ENCODE data around the gene ADORA2A. TPM values are rescaled to one million over a fixed set of nuclear protein-coding genes. Genes with fewer than 3 reads are reported as not detected.

ADORA2A gene
- total RNA-seq, 1 experiment from 2014 or later, result 7.6 TPM

DNA sequence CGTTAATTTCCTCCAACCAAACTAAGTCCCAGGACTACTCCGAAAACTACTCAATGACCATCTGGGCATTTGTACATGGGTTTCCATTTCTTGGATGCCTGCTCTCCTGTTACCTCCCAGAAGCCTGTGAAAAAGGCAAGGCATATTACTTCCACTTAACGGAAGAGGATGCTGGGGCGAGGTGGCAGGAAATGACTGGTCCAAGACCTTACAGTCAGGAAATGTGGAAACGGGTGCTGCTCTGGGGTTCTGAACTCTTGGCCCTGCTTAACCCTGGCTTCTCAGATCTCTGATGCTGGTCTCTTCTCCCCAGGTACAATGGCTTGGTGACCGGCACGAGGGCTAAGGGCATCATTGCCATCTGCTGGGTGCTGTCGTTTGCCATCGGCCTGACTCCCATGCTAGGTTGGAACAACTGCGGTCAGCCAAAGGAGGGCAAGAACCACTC, 12.9 kb downstream of the ADORA2A start:
- CTCF ChIA-PET, result no interaction called here
- no peak overlapping the region for H3K4me3 Mint-ChIP-seq

GRCh38 chr22:24440718-24441405, 13.5 kb downstream of the ADORA2A start:
- no peak for DNase-seq (ENCODE audit: low spot score)
- ChIA-PET CTCF (interaction anchor here (0.7 kb wide), 1 partner anchor 19 kb away, joined by 3 read pairs; no protein-coding TSS in a partner anchor), POLR2A (no interaction called here)
- TF ChIP-seq, protein P1, sequence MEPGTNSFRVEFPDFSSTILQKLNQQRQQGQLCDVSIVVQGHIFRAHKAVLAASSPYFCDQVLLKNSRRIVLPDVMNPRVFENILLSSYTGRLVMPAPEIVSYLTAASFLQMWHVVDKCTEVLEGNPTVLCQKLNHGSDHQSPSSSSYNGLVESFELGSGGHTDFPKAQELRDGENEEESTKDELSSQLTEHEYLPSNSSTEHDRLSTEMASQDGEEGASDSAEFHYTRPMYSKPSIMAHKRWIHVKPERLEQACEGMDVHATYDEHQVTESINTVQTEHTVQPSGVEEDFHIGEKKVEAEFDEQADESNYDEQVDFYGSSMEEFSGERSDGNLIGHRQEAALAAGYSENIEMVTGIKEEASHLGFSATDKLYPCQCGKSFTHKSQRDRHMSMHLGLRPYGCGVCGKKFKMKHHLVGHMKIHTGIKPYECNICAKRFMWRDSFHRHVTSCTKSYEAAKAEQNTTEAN (CRISPR knock-in tag; IDR thresholded peaks at IDR 0.05), result no peak
- Mint-ChIP-seq H3K4me1 (peaks cover 7% of the 10 kb centered on the region), H3K27ac (no peak overlapping the region), H3K36me3 (no peaks in the 10 kb centered on the region; the same call in 1 of the 2 replicates), H3K27me3 (ENCODE audit: low read depth) (no peaks in the 10 kb centered on the region), H3K9me3 (no peaks in the 10 kb centered on the region), H3K4me3 (no peak overlapping the region)
- ATAC-seq, result no peak

More for the DNA sequence above, 12.9 kb downstream of the ADORA2A start:
- Mint-ChIP-seq H3K27me3 (ENCODE audit: low read depth) (no peaks in the 10 kb centered on the region), H3K27ac (no peak overlapping the region), H3K4me1 (peaks cover 2% of the 10 kb centered on the region), H3K36me3 (no peaks in the 10 kb centered on the region; the same call in 1 of the 2 replicates), H3K9me3 (no peaks in the 10 kb centered on the region)
- POLR2A ChIA-PET, result no interaction called here
- no peak for ATAC-seq
- no peak for TF ChIP-seq E2F4 (CRISPR knock-in tag; IDR thresholded peaks at IDR 0.05; ENCODE audit: borderline replicate concordance, low read depth)
- no peak for TF ChIP-seq ATF1 (CRISPR knock-in tag; IDR thresholded peaks at IDR 0.05)
- TF ChIP-seq TEAD4 (CRISPR knock-in tag; IDR thresholded peaks at IDR 0.05), result no peak
- DNase-seq (ENCODE audit: low spot score), result no peak

- ATAC-seq (no peak), DNase-seq (ENCODE audit: low spot score) (no peak)
- Mint-ChIP-seq H3K9me3 (no peaks in the 10 kb centered on the region), H3K27me3 (ENCODE audit: low read depth) (no peaks in the 10 kb centered on the region), H3K4me1 (peaks cover 7% of the 10 kb centered on the region), H3K27ac (no peak overlapping the region), H3K4me3 (no peak overlapping the region), H3K36me3 (no peaks in the 10 kb centered on the region; the same call in 1 of the 2 replicates)
- TF ChIP-seq CBFB (CRISPR knock-in tag; IDR thresholded peaks at IDR 0.05; ENCODE audit: low read depth) (no peak), NR2C2 (CRISPR knock-in tag; IDR thresholded peaks at IDR 0.05) (no peak)
- TF ChIP-seq, protein P2, sequence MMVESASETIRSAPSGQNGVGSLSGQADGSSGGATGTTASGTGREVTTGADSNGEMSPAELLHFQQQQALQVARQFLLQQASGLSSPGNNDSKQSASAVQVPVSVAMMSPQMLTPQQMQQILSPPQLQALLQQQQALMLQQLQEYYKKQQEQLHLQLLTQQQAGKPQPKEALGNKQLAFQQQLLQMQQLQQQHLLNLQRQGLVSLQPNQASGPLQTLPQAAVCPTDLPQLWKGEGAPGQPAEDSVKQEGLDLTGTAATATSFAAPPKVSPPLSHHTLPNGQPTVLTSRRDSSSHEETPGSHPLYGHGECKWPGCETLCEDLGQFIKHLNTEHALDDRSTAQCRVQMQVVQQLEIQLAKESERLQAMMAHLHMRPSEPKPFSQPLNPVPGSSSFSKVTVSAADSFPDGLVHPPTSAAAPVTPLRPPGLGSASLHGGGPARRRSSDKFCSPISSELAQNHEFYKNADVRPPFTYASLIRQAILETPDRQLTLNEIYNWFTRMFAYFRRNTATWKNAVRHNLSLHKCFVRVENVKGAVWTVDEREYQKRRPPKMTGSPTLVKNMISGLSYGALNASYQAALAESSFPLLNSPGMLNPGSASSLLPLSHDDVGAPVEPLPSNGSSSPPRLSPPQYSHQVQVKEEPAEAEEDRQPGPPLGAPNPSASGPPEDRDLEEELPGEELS (CRISPR knock-in tag; IDR thresholded peaks at IDR 0.05), result no peak
- ChIA-PET CTCF (interaction anchor here (0.5 to 1.1 kb wide), 3 partner anchors 9 to 20 kb away, joined by 3 to 5 read pairs (median 3); no protein-coding TSS in a partner anchor), POLR2A (no interaction called here)
Observed at GRCh38 chr22:24441406-24442351, 14.3 kb downstream of the ADORA2A start.

GRCh38 chr22:24442352-24442744, 14.9 kb downstream of the ADORA2A start:
- H3K27ac Mint-ChIP-seq, result no peak overlapping the region
- no peak for TF ChIP-seq CREM (CRISPR knock-in tag; IDR thresholded peaks at IDR 0.05)
- TF ChIP-seq, protein P3, sequence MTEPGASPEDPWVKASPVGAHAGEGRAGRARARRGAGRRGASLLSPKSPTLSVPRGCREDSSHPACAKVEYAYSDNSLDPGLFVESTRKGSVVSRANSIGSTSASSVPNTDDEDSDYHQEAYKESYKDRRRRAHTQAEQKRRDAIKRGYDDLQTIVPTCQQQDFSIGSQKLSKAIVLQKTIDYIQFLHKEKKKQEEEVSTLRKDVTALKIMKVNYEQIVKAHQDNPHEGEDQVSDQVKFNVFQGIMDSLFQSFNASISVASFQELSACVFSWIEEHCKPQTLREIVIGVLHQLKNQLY (CRISPR knock-in tag; IDR thresholded peaks at IDR 0.05), result no peak
- no peak for TF ChIP-seq PRRX2 (CRISPR knock-in tag; IDR thresholded peaks at IDR 0.05)
- no peak for TF ChIP-seq ARID4B (CRISPR knock-in tag; IDR thresholded peaks at IDR 0.05; ENCODE audit: borderline replicate concordance)

More at GRCh38 chr22:24442352-24442744, 14.9 kb downstream of the ADORA2A start:
- no peaks in the 10 kb centered on the region for H3K27me3 Mint-ChIP-seq (ENCODE audit: low read depth)
- H3K9me3 Mint-ChIP-seq, result no peaks in the 10 kb centered on the region
- no peak for DNase-seq (ENCODE audit: low spot score)
- H3K36me3 Mint-ChIP-seq, result no peaks in the 10 kb centered on the region; the same call in 1 of the 2 replicates
- POLR2A ChIA-PET, result no interaction called here
- ATAC-seq, result no peak
- peaks cover 7% of the 10 kb centered on the region for H3K4me1 Mint-ChIP-seq
- H3K4me3 Mint-ChIP-seq, result no peak overlapping the region
- CTCF ChIA-PET, result interaction anchor here (0.5 to 1.1 kb wide), 2 partner anchors 8 to 14 kb away, joined by 3 to 5 read pairs; no protein-coding TSS in a partner anchor

Data from WTC11 (cell line).